Measurements from ENCODE around the gene TRPM8.

DNA sequence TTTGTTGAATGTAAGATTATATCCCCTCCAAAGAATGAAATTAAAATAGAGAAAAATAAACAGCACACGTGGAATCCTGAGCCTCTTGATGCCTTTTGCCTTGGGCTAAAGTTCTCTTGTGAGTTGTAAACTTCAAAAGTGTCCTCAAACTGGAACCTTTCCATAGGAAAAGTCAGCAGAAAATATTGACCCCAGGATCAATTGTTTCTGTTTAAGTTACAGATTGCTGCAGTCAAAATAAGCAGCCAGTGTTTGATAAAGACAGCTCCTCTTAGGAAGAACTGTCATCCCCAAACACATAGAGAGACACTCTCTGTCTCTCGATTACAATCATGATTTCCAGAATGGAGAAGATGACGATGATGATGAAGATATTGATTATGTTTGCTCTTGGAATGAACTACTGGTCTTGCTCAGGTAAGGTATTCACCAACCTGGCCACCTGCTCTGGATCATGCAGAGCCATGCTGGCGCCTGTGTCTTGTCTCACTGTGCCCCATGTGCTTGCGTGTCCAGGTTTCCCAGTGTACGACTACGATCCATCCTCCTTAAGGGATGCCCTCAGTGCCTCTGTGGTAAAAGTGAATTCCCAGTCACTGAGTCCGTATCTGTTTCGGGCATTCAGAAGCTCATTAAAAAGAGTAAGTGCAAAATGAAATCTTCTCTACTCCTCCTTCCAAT lies 133.4 kb downstream of the TRPM8 start, which contains the start of gene SPP2:
- TF ChIP-seq, protein P1, sequence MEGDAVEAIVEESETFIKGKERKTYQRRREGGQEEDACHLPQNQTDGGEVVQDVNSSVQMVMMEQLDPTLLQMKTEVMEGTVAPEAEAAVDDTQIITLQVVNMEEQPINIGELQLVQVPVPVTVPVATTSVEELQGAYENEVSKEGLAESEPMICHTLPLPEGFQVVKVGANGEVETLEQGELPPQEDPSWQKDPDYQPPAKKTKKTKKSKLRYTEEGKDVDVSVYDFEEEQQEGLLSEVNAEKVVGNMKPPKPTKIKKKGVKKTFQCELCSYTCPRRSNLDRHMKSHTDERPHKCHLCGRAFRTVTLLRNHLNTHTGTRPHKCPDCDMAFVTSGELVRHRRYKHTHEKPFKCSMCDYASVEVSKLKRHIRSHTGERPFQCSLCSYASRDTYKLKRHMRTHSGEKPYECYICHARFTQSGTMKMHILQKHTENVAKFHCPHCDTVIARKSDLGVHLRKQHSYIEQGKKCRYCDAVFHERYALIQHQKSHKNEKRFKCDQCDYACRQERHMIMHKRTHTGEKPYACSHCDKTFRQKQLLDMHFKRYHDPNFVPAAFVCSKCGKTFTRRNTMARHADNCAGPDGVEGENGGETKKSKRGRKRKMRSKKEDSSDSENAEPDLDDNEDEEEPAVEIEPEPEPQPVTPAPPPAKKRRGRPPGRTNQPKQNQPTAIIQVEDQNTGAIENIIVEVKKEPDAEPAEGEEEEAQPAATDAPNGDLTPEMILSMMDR (IDR thresholded peaks at IDR 0.05; ENCODE audit: low read depth, low read length): no peak
- no peak for TF ChIP-seq MYC (IDR thresholded peaks at IDR 0.05; ENCODE audit: low read depth, low read length)

Measured in NB4 (cell line).